NCI-H2171 (cell line): ENCODE measurements around the gene THEMIS.
"Not testable (repeated sequence)": the region's sequence is repeated elsewhere in the genome, so short reads cannot be mapped to it uniquely, and the experiment has no call there.

Experiments
- DNase-seq: peaks from one replicate; lab custom pipeline; 2025; lab: John Stamatoyannopoulos, UW

THEMIS gene

GRCh38 chr6:127900935-127901334 is at the start of gene THEMIS:
Gene THEMIS, minus strand, starts transcription at chr6:127901058. Its CDS starts 126 bp downstream, at chr6:127900932.
- no peak for DNase-seq

GRCh38 chr6:127949251-127949650 is 48.4 kb upstream of the THEMIS start:
- DNase-seq: no peak

DNA sequence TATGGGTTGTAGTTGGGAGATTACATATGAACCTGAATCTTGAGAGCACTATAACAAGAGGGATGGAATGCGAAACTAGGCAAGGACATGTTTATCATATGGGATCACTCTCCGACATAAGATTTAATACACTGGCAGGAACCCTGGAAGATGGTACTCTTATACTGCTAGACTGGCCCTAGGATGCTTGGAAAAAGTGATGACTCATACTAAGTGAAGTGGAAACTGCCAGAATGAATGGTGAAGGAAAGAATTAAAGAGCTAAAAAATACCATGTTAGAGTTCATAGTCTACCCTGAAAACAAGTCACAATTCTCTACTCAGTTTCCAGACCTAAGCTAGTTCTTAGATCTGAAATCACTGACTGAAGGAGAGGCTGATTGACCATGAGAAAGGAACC is 45.5 kb upstream of the THEMIS start:
- no peak for DNase-seq

- DNase-seq: no peak
These were observed 44.7 kb upstream of the THEMIS start for GRCh38 chr6:127945434-127946097.

DNA sequence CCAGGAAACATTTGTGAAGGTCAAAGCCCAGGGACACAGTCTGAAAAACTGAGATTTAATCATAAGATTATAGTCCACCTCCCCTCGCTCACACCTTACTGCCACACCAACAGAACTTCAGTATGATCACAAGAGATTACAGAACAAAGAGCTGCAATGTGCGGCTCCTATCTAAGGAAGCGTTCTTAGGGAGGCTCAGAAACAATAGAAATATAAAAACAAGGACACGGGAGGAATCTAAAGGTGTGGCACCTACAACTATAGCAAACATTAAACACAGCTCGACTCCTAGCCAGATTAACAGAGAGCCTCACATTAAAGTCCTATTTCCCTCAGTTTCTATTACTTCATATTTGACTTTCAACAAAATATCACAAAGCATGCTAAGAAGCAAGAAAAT is 40.4 kb upstream of the THEMIS start:
- no peak for DNase-seq

GRCh38 chr6:127939442-127940066 is 38.7 kb upstream of the THEMIS start:
- DNase-seq: no peak

DNA sequence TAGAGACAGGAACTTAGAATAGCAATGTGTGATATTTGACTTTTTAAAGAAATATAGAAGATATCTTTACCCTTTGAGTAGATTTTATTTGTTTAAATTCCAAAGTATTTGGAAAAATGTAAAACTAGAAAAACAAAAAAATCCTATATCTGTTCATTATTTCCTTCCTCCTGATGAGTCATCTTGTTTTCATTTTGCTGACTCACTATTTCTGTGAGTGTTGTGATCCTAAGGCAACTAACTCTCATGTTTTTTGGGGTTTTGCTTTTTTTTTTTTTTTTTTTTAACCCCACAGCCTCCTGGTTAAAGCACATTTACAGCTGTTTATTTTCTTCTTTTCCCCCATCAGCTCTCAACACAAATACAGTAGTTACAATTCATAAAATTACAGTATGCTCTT is 37.8 kb upstream of the THEMIS start:
- DNase-seq: no peak

DNA sequence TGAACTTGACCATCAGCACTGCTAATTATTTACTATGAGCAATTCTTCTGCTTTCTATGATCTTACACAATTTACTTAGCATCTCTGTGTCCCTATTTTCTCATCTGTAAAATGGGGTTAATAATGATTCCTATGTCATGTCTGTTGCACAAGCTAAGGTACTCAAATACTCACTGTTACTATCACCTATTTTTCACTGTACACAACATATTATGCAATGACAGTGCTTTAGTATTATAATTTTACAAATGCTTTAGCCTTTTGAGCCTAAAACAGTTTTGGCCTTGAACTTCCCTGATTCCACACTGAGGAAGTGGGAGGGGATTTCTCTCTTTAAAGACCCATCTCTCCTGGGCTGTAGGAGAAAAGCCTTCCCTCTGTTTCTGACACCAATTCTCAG is 36.9 kb upstream of the THEMIS start:
- DNase-seq: no peak

- DNase-seq: no peak
These were observed 36.2 kb upstream of the THEMIS start for GRCh38 chr6:127937102-127937501.

GRCh38 chr6:127934956-127935355 is 34.1 kb upstream of the THEMIS start:
- no peak for DNase-seq

DNA sequence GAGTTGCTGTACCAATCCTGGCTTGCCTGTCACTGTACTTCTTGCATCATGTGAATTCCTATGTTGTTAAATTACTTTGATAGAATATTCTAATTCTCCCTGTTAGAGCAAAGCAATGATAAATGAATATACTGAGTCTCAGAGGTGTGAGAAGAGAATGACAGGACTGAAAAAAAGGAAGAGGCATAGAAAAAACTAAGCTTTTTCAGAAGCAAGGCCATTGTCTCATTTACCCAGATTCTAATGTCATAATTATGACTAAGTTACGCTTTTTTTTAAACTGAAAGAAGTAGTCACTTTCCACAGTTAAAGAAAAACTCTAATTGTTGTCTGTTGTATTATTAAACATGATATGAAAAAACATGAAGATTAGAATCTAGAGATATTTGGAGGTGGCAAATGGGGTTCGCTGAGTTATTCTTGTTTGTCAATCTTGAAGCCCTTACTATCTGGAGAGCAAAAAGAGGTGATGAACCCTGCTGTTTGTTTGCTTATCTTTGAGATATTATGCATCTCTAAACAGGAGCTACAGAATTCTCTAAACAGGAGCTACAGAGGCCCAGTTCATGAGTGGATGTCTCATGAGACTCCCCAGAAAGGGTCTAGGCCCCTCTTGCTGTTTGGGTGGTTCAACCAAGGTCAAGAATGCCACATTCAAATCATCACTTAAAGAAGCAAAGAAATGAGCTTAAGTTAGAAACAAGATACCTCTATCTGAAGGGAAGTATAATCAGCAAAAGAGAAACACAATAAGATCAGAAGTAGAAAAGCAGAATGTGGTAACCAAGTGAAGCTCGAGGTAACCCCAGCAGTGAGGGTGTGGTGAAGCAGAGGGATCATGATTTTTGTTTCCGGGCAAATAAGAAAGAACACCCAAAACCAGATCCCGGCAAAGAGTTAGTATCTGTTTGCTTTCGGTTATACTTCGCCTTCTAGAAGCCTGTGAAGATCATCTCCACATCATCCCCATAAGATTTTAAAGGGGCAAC is 33.3 kb upstream of the THEMIS start:
- DNase-seq: no peak

DNA sequence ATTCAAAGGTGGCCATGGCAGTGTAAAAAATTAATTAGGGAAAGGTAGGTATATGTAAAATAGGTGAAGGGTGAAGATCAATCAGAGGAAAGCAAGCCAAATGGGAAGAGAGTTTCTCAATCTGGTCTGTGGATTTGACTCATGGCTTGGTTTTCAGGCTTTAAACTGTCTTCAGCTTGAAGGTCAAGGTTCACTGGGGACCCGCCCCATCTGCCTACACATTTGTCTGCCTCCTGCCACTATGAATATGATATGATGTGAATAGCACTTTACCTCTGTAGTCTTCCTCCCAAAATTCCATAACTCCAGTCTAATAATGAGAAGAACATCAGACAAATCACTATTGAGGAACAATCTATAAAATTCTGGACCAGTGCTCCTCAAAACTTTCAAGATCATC is 32.3 kb upstream of the THEMIS start:
- no peak for DNase-seq

GRCh38 chr6:127932708-127933107 is 31.9 kb upstream of the THEMIS start:
- no peak for DNase-seq

- not testable (repeated sequence) for DNase-seq
These were observed 25.6 kb upstream of the THEMIS start for GRCh38 chr6:127926441-127926840.

DNA sequence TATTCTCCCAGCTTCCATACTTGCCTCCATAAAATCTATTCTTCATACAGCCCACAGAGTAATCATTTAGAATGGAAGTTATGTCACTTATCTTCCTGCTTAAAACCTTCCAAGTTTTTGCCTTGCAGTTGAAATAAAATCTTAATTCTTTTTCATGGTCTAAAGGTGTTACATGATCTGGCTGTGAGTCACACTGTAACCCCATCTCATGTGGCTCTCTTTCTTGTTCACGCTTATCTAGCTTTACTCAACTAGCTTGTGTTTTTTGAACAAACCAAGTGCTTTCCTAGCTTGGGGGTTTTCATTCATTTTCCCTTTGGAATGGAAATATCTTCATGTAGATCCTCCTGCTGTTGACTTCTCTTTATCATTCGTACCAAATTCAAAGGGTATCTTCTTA is 23.6 kb upstream of the THEMIS start:
- DNase-seq: no peak

- DNase-seq: no peak
These were observed 23.2 kb upstream of the THEMIS start for GRCh38 chr6:127924031-127924430.

GRCh38 chr6:127923135-127923534 is 22.3 kb upstream of the THEMIS start:
- no peak for DNase-seq

- no peak for DNase-seq
These were observed 21.1 kb upstream of the THEMIS start for GRCh38 chr6:127921982-127922381.

GRCh38 chr6:127920804-127921203 is 19.9 kb upstream of the THEMIS start:
- no peak for DNase-seq

- DNase-seq: no peak
These were observed 17.9 kb upstream of the THEMIS start for GRCh38 chr6:127918506-127919427.

GRCh38 chr6:127917766-127918165 is 16.9 kb upstream of the THEMIS start:
- DNase-seq: no peak

DNA sequence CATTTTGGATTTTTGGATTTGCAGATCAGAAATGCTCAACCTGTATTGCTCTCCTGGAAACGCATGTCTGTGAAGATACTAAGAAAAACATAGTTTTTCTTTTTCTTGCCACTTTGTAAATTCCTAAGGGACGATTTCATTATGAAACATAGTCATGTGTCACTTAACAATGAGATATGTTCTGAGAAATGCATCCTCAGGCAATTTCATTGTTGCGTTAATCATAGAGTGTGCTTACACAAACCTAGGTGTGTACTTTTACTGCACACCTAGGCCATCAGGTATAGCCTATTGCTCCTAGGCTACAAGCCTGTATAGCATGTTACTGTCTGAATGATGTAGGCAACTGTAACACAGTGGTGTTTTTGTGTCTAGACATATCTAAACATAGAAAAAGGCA is 13.4 kb upstream of the THEMIS start:
- no peak for DNase-seq
